ENCODE results near the gene P2RY2.
"Not testable (repeated sequence)": the region's sequence is repeated elsewhere in the genome, so short reads cannot be mapped to it uniquely, and the experiment has no call there.

The P2RY2 gene

DNA sequence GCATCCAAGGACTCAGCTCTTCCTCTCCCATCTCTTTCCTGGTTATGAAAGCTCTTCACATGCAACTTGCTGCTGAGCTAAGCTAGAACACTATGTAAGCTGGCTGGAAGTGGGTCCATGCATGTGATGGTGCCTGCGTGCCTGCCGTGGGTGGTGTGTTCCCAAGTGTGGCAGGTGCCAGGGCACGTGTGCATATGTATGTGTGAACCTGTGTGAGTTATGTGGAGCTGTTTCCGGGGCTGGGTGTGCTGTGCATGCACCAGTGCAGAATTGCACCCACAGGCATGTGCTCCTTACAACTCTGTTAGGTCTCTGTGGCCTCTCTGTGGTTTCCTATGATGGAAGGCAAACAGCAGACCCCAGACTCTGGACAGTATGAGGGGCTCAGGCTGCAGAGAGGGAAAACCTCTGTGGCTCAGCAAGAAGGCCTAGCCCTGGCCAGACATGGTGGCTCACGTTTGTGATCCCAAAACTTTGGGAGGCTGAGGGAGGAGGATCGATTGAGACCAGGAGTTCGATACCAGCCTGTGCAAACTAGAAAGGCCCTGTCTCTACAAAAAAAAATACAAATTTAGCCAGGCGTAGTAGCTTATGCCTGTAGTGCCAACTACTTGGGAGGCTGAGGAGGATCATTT is 49.9 kb downstream of the P2RY2 start:
- no peak for DNase-seq

GRCh38 chr11:73268671-73269271 is 50.7 kb downstream of the P2RY2 start:
- no peak for DNase-seq

DNA sequence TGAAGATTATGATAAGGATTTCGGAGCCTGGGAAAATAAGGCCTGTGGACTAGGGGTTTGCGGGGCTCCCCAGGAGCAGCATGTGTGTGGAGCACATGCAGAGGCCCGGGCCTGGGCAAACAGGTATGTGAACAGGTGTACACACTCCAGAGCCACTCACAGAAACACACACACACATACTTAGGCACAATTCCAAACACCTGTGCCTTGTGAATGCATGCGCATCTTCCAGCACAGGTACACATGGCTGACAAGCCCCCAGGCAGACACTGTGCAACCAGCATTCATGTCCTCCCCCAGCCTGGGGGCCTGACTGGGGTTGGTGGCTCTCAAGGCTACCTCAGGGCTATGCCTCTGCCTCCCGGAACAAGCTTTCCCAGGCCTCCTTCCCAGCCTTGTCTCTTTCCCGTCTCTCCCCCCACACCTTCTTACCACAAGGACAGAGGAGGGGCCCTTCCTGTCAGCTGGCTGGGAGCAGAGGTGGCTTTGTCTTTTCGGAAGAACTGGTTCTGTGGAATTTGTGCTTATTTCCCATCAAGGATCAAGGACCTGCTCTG is 51.5 kb downstream of the P2RY2 start:
- DNase-seq = no peak

GRCh38 chr11:73270016-73270854 is 52.2 kb downstream of the P2RY2 start:
- no peak for DNase-seq

- no peak for DNase-seq
Observed at GRCh38 chr11:73270855-73271477, 52.9 kb downstream of the P2RY2 start.

- not testable (repeated sequence) for DNase-seq
Observed at GRCh38 chr11:73271478-73271865, 53.4 kb downstream of the P2RY2 start.

DNA sequence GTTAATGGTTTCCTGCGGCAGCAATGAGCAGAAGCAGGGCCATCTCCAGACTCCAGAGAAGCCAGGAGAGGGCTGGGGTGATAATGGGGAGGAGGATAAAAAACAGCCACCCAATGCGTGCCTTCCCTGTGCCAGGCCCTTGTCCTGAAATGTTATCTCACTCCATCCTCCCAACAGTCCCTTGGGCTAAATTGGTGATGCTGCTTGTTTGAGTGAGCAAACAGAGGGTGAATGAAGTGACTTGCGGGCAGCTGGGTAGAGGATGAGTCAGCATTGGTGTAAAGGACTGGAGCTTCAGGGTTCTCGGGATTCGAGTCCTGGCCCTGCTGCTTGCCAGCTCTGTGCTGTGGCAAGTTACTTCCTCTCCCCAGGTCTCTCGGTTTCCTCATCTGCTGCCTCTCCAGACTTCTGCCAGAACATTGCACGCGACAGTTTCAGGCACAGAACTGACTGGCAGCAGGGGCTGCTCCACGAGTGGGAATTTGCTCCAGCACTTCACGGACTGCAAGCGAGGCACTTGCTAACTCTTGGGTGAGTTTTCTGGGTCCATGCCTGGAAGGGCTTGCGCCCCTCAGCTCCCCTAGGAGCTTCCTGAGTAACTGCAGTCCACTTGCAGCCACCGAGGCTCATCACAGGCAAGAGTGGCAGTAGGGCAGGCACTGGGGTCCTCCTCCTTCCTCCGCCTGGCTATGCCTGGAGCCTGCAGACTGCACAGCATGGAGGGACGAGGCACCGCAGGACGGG is 54.0 kb downstream of the P2RY2 start, which contains the start of gene P2RY6:
Gene P2RY6 (plus strand): TSS at position 403 of the 744 bp plus-strand sequence. CDS start 24,181 bp downstream, outside the sequence.
- DNase-seq = no peak

- DNase-seq = no peak
Observed at GRCh38 chr11:73272680-73273038, 54.6 kb downstream of the P2RY2 start.

DNA sequence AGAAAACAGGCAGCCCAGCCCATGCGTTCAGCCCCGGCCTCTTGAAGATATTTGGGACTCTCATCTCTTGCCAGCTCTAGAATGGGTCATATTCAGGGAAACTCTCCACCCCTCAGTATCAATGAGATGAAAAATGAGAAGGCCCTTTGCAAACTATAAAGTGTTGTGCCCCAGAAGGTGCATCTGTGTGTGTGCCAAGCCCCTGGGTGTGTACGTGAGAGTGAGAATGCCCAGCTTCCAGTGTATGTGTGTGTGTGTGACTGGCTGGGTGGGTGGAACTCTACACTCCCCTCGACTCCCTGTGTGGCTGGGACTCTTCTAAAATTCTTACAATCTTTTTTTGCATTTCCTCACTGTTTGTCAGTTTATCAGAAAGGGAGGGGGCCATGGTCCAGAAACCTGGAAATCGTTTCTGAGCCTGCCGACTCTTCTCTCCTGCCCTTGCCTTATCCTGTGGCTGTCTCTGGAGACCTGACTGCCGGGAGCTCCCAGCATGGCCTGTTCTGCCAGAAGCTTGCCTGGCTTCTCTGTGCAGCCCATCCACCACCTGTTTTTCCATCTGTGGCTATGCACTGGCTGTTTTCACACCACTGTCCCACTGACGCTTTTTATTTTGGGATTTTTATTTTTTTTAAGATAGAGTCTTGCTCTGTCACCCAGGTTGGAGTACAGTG is 55.3 kb downstream of the P2RY2 start:
- DNase-seq = no peak

DNA sequence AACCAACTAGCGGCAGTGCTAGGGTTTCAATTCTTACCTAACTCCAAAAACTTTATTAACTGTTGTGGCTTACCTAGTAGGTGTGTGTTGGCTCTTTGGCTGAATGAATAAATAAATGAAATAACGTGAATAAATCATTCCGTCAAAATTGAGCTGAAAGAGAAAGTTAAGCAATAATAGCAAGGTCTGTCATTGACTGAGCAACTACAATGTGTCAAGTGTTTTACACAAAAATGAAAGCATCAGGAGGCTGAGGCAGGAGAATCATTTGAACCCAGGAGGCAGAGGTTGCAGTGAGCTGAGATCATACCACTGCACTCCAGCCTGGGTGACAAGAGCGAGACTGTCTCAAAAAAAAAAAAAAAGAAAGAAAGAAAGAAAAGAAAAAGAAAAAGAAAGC is 56.1 kb downstream of the P2RY2 start:
- DNase-seq = not testable (repeated sequence)

- no peak for DNase-seq
Observed at GRCh38 chr11:73274722-73275380, 56.8 kb downstream of the P2RY2 start.

- no peak for DNase-seq
Observed at GRCh38 chr11:73275381-73275750, 57.3 kb downstream of the P2RY2 start.

DNA sequence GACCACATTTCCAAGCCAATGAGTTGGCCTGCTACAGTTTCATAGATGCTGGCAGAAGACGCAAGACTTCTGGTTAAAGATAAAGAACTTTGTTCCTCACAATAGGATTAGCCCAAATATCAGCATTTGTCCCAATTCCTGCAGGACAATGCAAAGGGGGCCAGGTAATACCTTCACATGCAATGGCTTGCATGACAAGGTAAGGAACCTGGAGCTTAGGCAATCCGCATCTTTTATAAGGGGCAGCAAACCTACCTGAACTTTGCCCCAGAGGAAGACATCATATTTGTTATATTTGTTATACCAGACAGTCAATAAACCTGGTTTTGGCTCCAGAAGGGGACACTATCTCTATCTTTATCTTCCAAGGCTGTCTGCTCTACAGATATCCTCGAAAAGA is 59.4 kb downstream of the P2RY2 start:
- no peak for DNase-seq

DNA sequence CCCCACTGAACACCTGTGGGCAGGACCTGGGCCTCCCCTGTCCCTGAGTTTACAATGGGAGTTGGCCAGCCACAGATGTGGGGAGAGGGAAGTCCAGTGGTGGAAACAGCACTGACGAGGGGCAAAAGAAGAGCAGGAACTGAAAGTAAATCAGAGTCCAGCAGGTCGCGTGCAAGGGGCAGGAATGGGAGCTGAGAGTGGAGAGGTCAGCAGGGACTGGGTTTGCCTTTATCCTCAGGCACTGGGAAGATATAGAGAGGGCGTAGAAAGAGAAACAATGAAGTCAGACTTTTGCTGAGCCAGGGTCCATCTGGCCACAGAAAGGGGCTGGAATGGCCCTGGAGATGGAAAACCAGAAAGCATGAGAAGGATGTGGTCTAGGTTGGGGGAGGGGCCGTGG is 62.5 kb downstream of the P2RY2 start:
- DNase-seq = no peak

- no peak for DNase-seq
Observed at GRCh38 chr11:73281201-73281741, 63.2 kb downstream of the P2RY2 start.

GRCh38 chr11:73281796-73282660 is 63.9 kb downstream of the P2RY2 start:
- no peak for DNase-seq

GRCh38 chr11:73283276-73284000 is 65.4 kb downstream of the P2RY2 start:
- no peak for DNase-seq

GRCh38 chr11:73284106-73284505 is 66.0 kb downstream of the P2RY2 start:
- DNase-seq = no peak

DNA sequence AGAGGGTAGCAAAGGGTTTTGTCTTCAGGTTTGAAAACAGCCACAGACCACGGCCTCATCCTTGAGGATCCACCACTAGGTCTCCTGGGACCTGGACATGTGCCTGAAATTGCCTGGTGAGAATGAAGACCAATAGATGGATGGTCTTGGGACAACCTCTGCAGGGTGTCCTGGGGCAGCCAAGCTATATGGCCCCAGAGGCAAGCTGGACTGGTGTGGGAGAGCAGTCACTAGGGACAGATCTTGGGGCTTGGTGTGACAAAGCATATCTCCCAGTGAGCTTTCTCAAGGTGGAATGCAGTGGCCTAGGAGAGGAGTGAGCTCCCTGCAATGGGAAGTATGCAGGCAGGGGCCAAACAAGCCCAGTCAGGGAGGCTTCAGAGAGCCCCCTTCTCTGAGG is 67.6 kb downstream of the P2RY2 start:
- DNase-seq = no peak
